HEK293 (cell line): ENCODE data around the gene HLA-G.

Experiments
- CTCF ChIA-PET: fragments of 350-600 bp; formaldehyde crosslinking; extraction: SDS; loops from one replicate; lab custom pipeline; 2021; ENCODE audit warnings: antibody characterized with exemption; lab: Yijun Ruan, JAX
- POLR2A ChIA-PET: fragments of 300-600 bp; formaldehyde crosslinking; extraction: SDS; loops from one replicate; lab custom pipeline; 2020; ENCODE audit warnings: antibody characterized with exemption, inconsistent platforms; lab: Yijun Ruan, JAX
- H3K27ac ChIP-seq: fragments of 200-500 bp; sonication (Bioruptor generic); 2 replicates; pipeline ENCODE4 v1.5.1; 2014; ENCODE audit warnings: low read depth, low read length, control low read depth, inconsistent platforms; ENCODE audit errors: extremely low read depth
- H3K36me3 ChIP-seq, 2 experiments: fragments of 200-500 bp in 1 of 2; sonication (Bioruptor generic) in 1 of 2; 1 replicate in 1 of 2; 2 replicates in 1 of 2; pipeline ENCODE4 v1.5.1; 2014 to 2017; ENCODE audit warnings: inconsistent platforms in 2 of 2, low read length in 2 of 2; ENCODE audit not compliant: control insufficient read depth in 2 of 2, insufficient read depth in 1 of 2
- H3K4me1 ChIP-seq: fragments of 200-500 bp; sonication (Bioruptor generic); 2 replicates; pipeline ENCODE4 v1.5.1; 2014; ENCODE audit warnings: mild to moderate bottlenecking, low read length, inconsistent platforms; ENCODE audit not compliant: control insufficient read depth, insufficient read depth
- H3K4me3 ChIP-seq: 2 replicates; pipeline ENCODE4 v1.5.1; 2011; ENCODE audit warnings: low read depth, mild to moderate bottlenecking, control low read depth, low read length, moderate library complexity
- H3K9me3 ChIP-seq: fragments of 200-500 bp; sonication (Bioruptor generic); 2 replicates; pipeline ENCODE4 v1.5.1; 2014; ENCODE audit warnings: low read depth, low read length, inconsistent platforms; ENCODE audit not compliant: control insufficient read depth, insufficient read depth
- BCL11A ChIP-seq: fragments of 450-650 bp; formaldehyde crosslinking; IDR thresholded peaks from 2 replicates; pipeline ENCODE4 v1.5.1; 2016; ENCODE audit warnings: low read depth, missing biosample characterization, missing genetic modification characterization
- EGR2 ChIP-seq: fragments of 450-650 bp; formaldehyde crosslinking; IDR thresholded peaks from 2 replicates; pipeline ENCODE4 v1.5.1; 2016; ENCODE audit warnings: low read depth, missing biosample characterization, missing genetic modification characterization
- IKZF3 ChIP-seq: fragments of 450-650 bp; IDR thresholded peaks from 2 replicates; pipeline ENCODE4 v1.5.0; 2018; ENCODE audit warnings: missing biosample characterization, mild to moderate bottlenecking, missing genetic modification characterization, moderate library complexity
- MEIS1 ChIP-seq: sonication (generic); formaldehyde crosslinking; IDR thresholded peaks from 2 replicates; pipeline ENCODE4 v1.8.1; 2022; ENCODE audit warnings: missing genetic modification reagents, mild to moderate bottlenecking, borderline replicate concordance
- ZFHX2 ChIP-seq: fragments of 450-650 bp; formaldehyde crosslinking; conservative IDR thresholded peaks from 2 replicates; pipeline ENCODE4 v1.5.1; 2016; ENCODE audit warnings: missing biosample characterization, missing genetic modification characterization
- ZNF138 ChIP-seq: fragments of 450-650 bp; formaldehyde crosslinking; IDR thresholded peaks from 2 replicates; pipeline ENCODE4 v1.5.1; 2016; ENCODE audit warnings: missing biosample characterization, missing genetic modification characterization, borderline replicate concordance
- ZNF221 ChIP-seq: fragments of 450-650 bp; formaldehyde crosslinking; IDR thresholded peaks from 2 replicates; pipeline ENCODE4 v1.5.1; 2017; ENCODE audit warnings: missing biosample characterization, missing genetic modification characterization, borderline replicate concordance
- ZNF223 ChIP-seq: fragments of 450-650 bp; formaldehyde crosslinking; IDR thresholded peaks from 2 replicates; pipeline ENCODE4 v1.5.1; 2016; ENCODE audit warnings: missing biosample characterization, missing genetic modification characterization
- ZNF239 ChIP-seq: fragments of 450-650 bp; formaldehyde crosslinking; IDR thresholded peaks from 2 replicates; pipeline ENCODE4 v1.5.1; 2016; ENCODE audit warnings: missing biosample characterization, missing genetic modification characterization
- ZNF26 ChIP-seq: fragments of 450-650 bp; formaldehyde crosslinking; IDR thresholded peaks from 2 replicates; pipeline ENCODE4 v1.5.1; 2016; ENCODE audit warnings: missing biosample characterization, missing genetic modification characterization
- ZNF274 ChIP-seq, 2 experiments: fragments of 200-500 bp in 1 of 2; fragments of 450-650 bp in 1 of 2; sonication (Bioruptor generic) in 1 of 2; formaldehyde crosslinking in 1 of 2; IDR thresholded peaks; 2 replicates each; pipeline versions ENCODE4 v1.5.1 to v1.6.1; 2014 to 2016; ENCODE audit warnings: borderline replicate concordance in 1 of 2, inconsistent platforms in 1 of 2, low read length in 1 of 2, missing biosample characterization in 1 of 2, missing genetic modification characterization in 1 of 2
- ZNF335 ChIP-seq: fragments of 450-650 bp; formaldehyde crosslinking; conservative IDR thresholded peaks from 2 replicates; pipeline ENCODE4 v1.5.1; 2016; ENCODE audit warnings: missing biosample characterization, missing genetic modification characterization
- ZNF341 ChIP-seq: fragments of 450-650 bp; formaldehyde crosslinking; IDR thresholded peaks from 2 replicates; pipeline ENCODE4; 2016; ENCODE audit warnings: low read depth, missing biosample characterization, missing genetic modification characterization
- ZNF354C ChIP-seq: fragments of 450-650 bp; formaldehyde crosslinking; IDR thresholded peaks from 2 replicates; pipeline ENCODE4 v1.5.1; 2016; ENCODE audit warnings: missing biosample characterization, missing genetic modification characterization, low read depth, borderline replicate concordance
- ZNF501 ChIP-seq: fragments of 450-650 bp; formaldehyde crosslinking; IDR thresholded peaks from 2 replicates; pipeline ENCODE4 v1.5.1; 2016; ENCODE audit warnings: missing biosample characterization, missing genetic modification characterization
- ZNF558 ChIP-seq: fragments of 450-650 bp; formaldehyde crosslinking; IDR thresholded peaks from 2 replicates; pipeline ENCODE4 v1.5.1; 2016; ENCODE audit warnings: missing biosample characterization, missing genetic modification characterization
- ZNF623 ChIP-seq: fragments of 450-650 bp; formaldehyde crosslinking; IDR thresholded peaks from 2 replicates; pipeline ENCODE4 v1.5.1; 2016; ENCODE audit warnings: missing biosample characterization, missing genetic modification characterization
- ZNF639 ChIP-seq: fragments of 450-650 bp; formaldehyde crosslinking; IDR thresholded peaks from 2 replicates; pipeline ENCODE4 v1.5.1; 2016; ENCODE audit warnings: missing biosample characterization, missing genetic modification characterization
- ZNF768 ChIP-seq: fragments of 450-650 bp; formaldehyde crosslinking; IDR thresholded peaks from 2 replicates; pipeline ENCODE4 v1.5.1; 2018; ENCODE audit warnings: missing biosample characterization, mild to moderate bottlenecking, missing genetic modification characterization
- ZNF830 ChIP-seq: fragments of 450-650 bp; IDR thresholded peaks from 2 replicates; pipeline ENCODE4 v1.5.0; 2018; ENCODE audit warnings: missing biosample characterization, missing genetic modification characterization, low read depth, mild to moderate bottlenecking, moderate library complexity
- ZNF843 ChIP-seq: fragments of 450-650 bp; formaldehyde crosslinking; IDR thresholded peaks from 2 replicates; pipeline ENCODE4 v1.5.1; 2016; ENCODE audit warnings: missing biosample characterization, missing genetic modification characterization
- ZSCAN16 ChIP-seq: fragments of 450-650 bp; formaldehyde crosslinking; IDR thresholded peaks from 2 replicates; pipeline ENCODE4 v1.5.1; 2016; ENCODE audit warnings: missing biosample characterization, missing genetic modification characterization
- ZSCAN30 ChIP-seq: fragments of 450-650 bp; IDR thresholded peaks from 2 replicates; pipeline ENCODE4 v1.5.1; 2018; ENCODE audit warnings: missing biosample characterization, mild to moderate bottlenecking, missing genetic modification characterization, moderate library complexity
- TF ChIP-seq, protein P1 (sequence below): IDR thresholded peaks from 2 replicates; pipeline ENCODE4 v1.6.1; 2011; ENCODE audit warnings: mild to moderate bottlenecking, low read depth, low read length, borderline replicate concordance
- TF ChIP-seq, protein P2 (sequence below): fragments of 450-650 bp; formaldehyde crosslinking; IDR thresholded peaks from 2 replicates; pipeline ENCODE4 v1.5.1; 2017; ENCODE audit warnings: missing biosample characterization, missing genetic modification characterization
- TF ChIP-seq, protein P3 (sequence below): fragments of 450-650 bp; formaldehyde crosslinking; IDR thresholded peaks from 2 replicates; pipeline ENCODE4 v1.5.1; 2016; ENCODE audit warnings: missing biosample characterization, missing genetic modification characterization, low read depth
- TF ChIP-seq, protein P4 (sequence below): fragments of 450-650 bp; formaldehyde crosslinking; IDR thresholded peaks from 2 replicates; pipeline ENCODE4 v1.5.1; 2017; ENCODE audit warnings: missing biosample characterization, missing genetic modification characterization

Gene HLA-G

GRCh38 chr6:29791162-29791561, 36.5 kb upstream of the HLA-G start:
- Histone ChIP-seq H3K36me3 (no peaks in the 10 kb centered on the region), H3K27ac (no peak overlapping the region), H3K4me3 (no peak overlapping the region), H3K4me1 (no peaks in the 10 kb centered on the region)
- POLR2A ChIA-PET = no interaction called here
- no peak for TF ChIP-seq ZNF274 (IDR thresholded peaks at IDR 0.05; ENCODE audit: low read length)
- TF ChIP-seq ZNF274 (tag by site-specific recombination; IDR thresholded peaks at IDR 0.05; ENCODE audit: borderline replicate concordance) = no peak
- no peak for TF ChIP-seq IKZF3 (tag by site-specific recombination)
- no peak for TF ChIP-seq ZNF221 (tag by site-specific recombination)
- TF ChIP-seq, protein P1, sequence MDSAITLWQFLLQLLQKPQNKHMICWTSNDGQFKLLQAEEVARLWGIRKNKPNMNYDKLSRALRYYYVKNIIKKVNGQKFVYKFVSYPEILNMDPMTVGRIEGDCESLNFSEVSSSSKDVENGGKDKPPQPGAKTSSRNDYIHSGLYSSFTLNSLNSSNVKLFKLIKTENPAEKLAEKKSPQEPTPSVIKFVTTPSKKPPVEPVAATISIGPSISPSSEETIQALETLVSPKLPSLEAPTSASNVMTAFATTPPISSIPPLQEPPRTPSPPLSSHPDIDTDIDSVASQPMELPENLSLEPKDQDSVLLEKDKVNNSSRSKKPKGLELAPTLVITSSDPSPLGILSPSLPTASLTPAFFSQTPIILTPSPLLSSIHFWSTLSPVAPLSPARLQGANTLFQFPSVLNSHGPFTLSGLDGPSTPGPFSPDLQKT = no peak
- TF ChIP-seq, protein P2, sequence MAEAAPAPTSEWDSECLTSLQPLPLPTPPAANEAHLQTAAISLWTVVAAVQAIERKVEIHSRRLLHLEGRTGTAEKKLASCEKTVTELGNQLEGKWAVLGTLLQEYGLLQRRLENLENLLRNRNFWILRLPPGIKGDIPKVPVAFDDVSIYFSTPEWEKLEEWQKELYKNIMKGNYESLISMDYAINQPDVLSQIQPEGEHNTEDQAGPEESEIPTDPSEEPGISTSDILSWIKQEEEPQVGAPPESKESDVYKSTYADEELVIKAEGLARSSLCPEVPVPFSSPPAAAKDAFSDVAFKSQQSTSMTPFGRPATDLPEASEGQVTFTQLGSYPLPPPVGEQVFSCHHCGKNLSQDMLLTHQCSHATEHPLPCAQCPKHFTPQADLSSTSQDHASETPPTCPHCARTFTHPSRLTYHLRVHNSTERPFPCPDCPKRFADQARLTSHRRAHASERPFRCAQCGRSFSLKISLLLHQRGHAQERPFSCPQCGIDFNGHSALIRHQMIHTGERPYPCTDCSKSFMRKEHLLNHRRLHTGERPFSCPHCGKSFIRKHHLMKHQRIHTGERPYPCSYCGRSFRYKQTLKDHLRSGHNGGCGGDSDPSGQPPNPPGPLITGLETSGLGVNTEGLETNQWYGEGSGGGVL = no peak
- no peak for TF ChIP-seq ZSCAN30 (tag by site-specific recombination)
- no peak for TF ChIP-seq EGR2 (tag by site-specific recombination)
- no peak for TF ChIP-seq ZNF354C (tag by site-specific recombination)
- TF ChIP-seq, protein P3, sequence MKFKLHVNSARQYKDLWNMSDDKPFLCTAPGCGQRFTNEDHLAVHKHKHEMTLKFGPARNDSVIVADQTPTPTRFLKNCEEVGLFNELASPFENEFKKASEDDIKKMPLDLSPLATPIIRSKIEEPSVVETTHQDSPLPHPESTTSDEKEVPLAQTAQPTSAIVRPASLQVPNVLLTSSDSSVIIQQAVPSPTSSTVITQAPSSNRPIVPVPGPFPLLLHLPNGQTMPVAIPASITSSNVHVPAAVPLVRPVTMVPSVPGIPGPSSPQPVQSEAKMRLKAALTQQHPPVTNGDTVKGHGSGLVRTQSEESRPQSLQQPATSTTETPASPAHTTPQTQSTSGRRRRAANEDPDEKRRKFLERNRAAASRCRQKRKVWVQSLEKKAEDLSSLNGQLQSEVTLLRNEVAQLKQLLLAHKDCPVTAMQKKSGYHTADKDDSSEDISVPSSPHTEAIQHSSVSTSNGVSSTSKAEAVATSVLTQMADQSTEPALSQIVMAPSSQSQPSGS (tag by site-specific recombination) = no peak
- no peak for TF ChIP-seq ZNF558 (tag by site-specific recombination)
- TF ChIP-seq ZNF26 (tag by site-specific recombination) = no peak
- no peak for TF ChIP-seq ZNF639 (tag by site-specific recombination)
- TF ChIP-seq, all 188 proteins: peak for 0
- H3K9me3 ChIP-seq = no peaks in the 10 kb centered on the region
- CTCF ChIA-PET = interaction anchor here (0.7 to 0.8 kb wide), 2 partner anchors 38 to 43 kb away, joined by 3 to 4 read pairs; no protein-coding TSS in a partner anchor

- Histone ChIP-seq H3K4me3 (no peak overlapping the region), H3K9me3 (no peaks in the 10 kb centered on the region), H3K4me1 (no peaks in the 10 kb centered on the region), H3K36me3 (no peaks in the 10 kb centered on the region), H3K27ac (no peak overlapping the region)
- ChIA-PET POLR2A (no interaction called here), CTCF (interaction anchor here (0.8 kb wide), 1 partner anchor 38 kb away, joined by 3 read pairs; no protein-coding TSS in a partner anchor)
- TF ChIP-seq, protein P4, sequence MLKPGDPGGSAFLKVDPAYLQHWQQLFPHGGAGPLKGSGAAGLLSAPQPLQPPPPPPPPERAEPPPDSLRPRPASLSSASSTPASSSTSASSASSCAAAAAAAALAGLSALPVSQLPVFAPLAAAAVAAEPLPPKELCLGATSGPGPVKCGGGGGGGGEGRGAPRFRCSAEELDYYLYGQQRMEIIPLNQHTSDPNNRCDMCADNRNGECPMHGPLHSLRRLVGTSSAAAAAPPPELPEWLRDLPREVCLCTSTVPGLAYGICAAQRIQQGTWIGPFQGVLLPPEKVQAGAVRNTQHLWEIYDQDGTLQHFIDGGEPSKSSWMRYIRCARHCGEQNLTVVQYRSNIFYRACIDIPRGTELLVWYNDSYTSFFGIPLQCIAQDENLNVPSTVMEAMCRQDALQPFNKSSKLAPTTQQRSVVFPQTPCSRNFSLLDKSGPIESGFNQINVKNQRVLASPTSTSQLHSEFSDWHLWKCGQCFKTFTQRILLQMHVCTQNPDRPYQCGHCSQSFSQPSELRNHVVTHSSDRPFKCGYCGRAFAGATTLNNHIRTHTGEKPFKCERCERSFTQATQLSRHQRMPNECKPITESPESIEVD (tag by site-specific recombination) = no peak
- TF ChIP-seq MEIS1 (CRISPR knock-in tag) (no peak), ZNF768 (tag by site-specific recombination) (no peak), BCL11A (tag by site-specific recombination) (no peak), ZNF335 (tag by site-specific recombination) (no peak), ZNF138 (tag by site-specific recombination) (no peak), ZNF239 (tag by site-specific recombination) (no peak), ZSCAN16 (tag by site-specific recombination) (no peak), ZNF843 (no peak), ZNF223 (tag by site-specific recombination) (no peak), ZNF341 (tag by site-specific recombination) (no peak), ZFHX2 (tag by site-specific recombination) (no peak), ZNF623 (tag by site-specific recombination) (no peak), ZNF501 (tag by site-specific recombination) (no peak), ZNF830 (tag by site-specific recombination) (no peak)
Measured at GRCh38 chr6:29791786-29792122, 35.9 kb upstream of the HLA-G start.
